ENCODE data around the gene MOGAT1. TPM values are rescaled to one million over a fixed set of nuclear protein-coding genes. Genes with fewer than 3 reads are reported as not detected.

MOGAT1 gene
- total and polyA plus RNA-seq, 2 of the 13 experiments (the other 11 are each of a cell fraction or from before 2014, with no cell fraction given): 0.98 to 4.3 TPM

- TF ChIP-seq NFE2L1 (CRISPR knock-in tag; IDR thresholded peaks at IDR 0.05; ENCODE audit: borderline replicate concordance): no peak
- no peak for TF ChIP-seq TCF7 (IDR thresholded peaks at IDR 0.05; ENCODE audit: low read depth)
- no peak for TF ChIP-seq ZFP36L1 (CRISPR knock-in tag; IDR thresholded peaks at IDR 0.05)
- TF ChIP-seq ZBTB2 (CRISPR knock-in tag; IDR thresholded peaks at IDR 0.05; ENCODE audit: low read depth): no peak
- no peak for TF ChIP-seq ZBTB4 (CRISPR knock-in tag; IDR thresholded peaks at IDR 0.05; ENCODE audit: borderline replicate concordance)
- no peak for TF ChIP-seq NR1H2 (CRISPR knock-in tag; IDR thresholded peaks at IDR 0.05; ENCODE audit: borderline replicate concordance, low read depth)
- TF ChIP-seq ZFAT (CRISPR knock-in tag; conservative IDR thresholded peaks at IDR 0.05): no peak
- no peak for TF ChIP-seq ZNF264 (CRISPR knock-in tag; IDR thresholded peaks at IDR 0.05)
- TF ChIP-seq ZNF605 (CRISPR knock-in tag; IDR thresholded peaks at IDR 0.05): no peak
Observed at GRCh38 chr2:222722327-222722946, 51.0 kb downstream of the MOGAT1 start (continued).

Data from HepG2 (cell line).